ENCODE results near the gene CPNE8.
"Not testable (repeated sequence)": the region's sequence is repeated elsewhere in the genome, so short reads cannot be mapped to it uniquely, and the experiment has no call there.

Gene CPNE8

GRCh38 chr12:38823314-38823713 lies 82.1 kb downstream of the CPNE8 start:
- no peak for DNase-seq

- DNase-seq, result no peak
These were observed 87.4 kb downstream of the CPNE8 start for GRCh38 chr12:38817942-38818341.

GRCh38 chr12:38813923-38814322 lies 91.5 kb downstream of the CPNE8 start:
- no peak for DNase-seq

GRCh38 chr12:38811814-38812356 lies 93.5 kb downstream of the CPNE8 start:
- DNase-seq, result no peak

GRCh38 chr12:38809832-38810231 lies 95.6 kb downstream of the CPNE8 start:
- no peak for DNase-seq

- DNase-seq, result no peak
These were observed 117.3 kb downstream of the CPNE8 start for GRCh38 chr12:38788106-38788505.

GRCh38 chr12:38785381-38785780 lies 120.0 kb downstream of the CPNE8 start:
- no peak for DNase-seq

- DNase-seq, result no peak
These were observed 122.1 kb downstream of the CPNE8 start for GRCh38 chr12:38783304-38783703.

GRCh38 chr12:38782359-38782758 lies 123.0 kb downstream of the CPNE8 start:
- DNase-seq, result no peak

- DNase-seq, result no peak
These were observed 128.7 kb downstream of the CPNE8 start for GRCh38 chr12:38776647-38777046.

- DNase-seq, result no peak
These were observed 129.9 kb downstream of the CPNE8 start for GRCh38 chr12:38775457-38775856.

GRCh38 chr12:38772437-38772836 lies 133.0 kb downstream of the CPNE8 start:
- DNase-seq, result no peak

- DNase-seq, result no peak
These were observed 133.5 kb downstream of the CPNE8 start for GRCh38 chr12:38771871-38772270.

- no peak for DNase-seq
These were observed 143.6 kb downstream of the CPNE8 start for GRCh38 chr12:38761636-38762342.

- DNase-seq, result no peak
These were observed 144.3 kb downstream of the CPNE8 start for GRCh38 chr12:38761111-38761510.

- no peak for DNase-seq
These were observed 145.8 kb downstream of the CPNE8 start for GRCh38 chr12:38759621-38760020.

- DNase-seq, result no peak
These were observed 158.6 kb downstream of the CPNE8 start for GRCh38 chr12:38746744-38747143.

- no peak for DNase-seq
These were observed 159.8 kb downstream of the CPNE8 start for GRCh38 chr12:38745601-38746000.

- no peak for DNase-seq
These were observed 161.3 kb downstream of the CPNE8 start for GRCh38 chr12:38744041-38744440.

GRCh38 chr12:38742496-38742895 lies 162.9 kb downstream of the CPNE8 start:
- not testable (repeated sequence) for DNase-seq

- no peak for DNase-seq
These were observed 168.6 kb downstream of the CPNE8 start for GRCh38 chr12:38736821-38737220.

- no peak for DNase-seq
These were observed 172.6 kb downstream of the CPNE8 start for GRCh38 chr12:38732761-38733160.

GRCh38 chr12:38728894-38729293 lies 176.5 kb downstream of the CPNE8 start:
- DNase-seq, result no peak

- DNase-seq, result no peak
These were observed 183.7 kb downstream of the CPNE8 start for GRCh38 chr12:38721611-38722252.

GRCh38 chr12:38720661-38721060 lies 184.7 kb downstream of the CPNE8 start:
- no peak for DNase-seq

Data from activated CD4-positive, CD25-positive, alpha-beta regulatory T cell treated with anti-CD3 and anti-CD28 coated beads, Interleukin-2, amount 50 U/mL, for 72 hours (primary cell).